H9 (cell line): ENCODE data around the gene C1QTNF9B. TPM values are rescaled to one million over a fixed set of nuclear protein-coding genes. Genes with fewer than 3 reads are reported as not detected.

Experiments used
- DNase-seq: peaks from one replicate; pipeline ENCODE4 v3.0.0-alpha.2; 2017
- H2AFZ ChIP-seq: one replicate; pipeline ENCODE4 v1.6.1; 2013; ENCODE audit warnings: mild to moderate bottlenecking, low read length, control low read depth, moderate library complexity
- H2AK5ac ChIP-seq: 2 replicates; pipeline ENCODE4 v1.6.1; 2013; ENCODE audit warnings: low read length, control low read depth, mixed read lengths; ENCODE audit not compliant: insufficient read length
- H2BK120ac ChIP-seq: one replicate; pipeline ENCODE4 v1.6.1; 2013; ENCODE audit warnings: low read depth, mild to moderate bottlenecking, low read length, control low read depth, inconsistent platforms; ENCODE audit not compliant: poor library complexity, severe bottlenecking
- H2BK12ac ChIP-seq: 2 replicates; pipeline ENCODE4 v1.6.1; 2013; ENCODE audit warnings: low read length, control low read depth, mixed read lengths, low read depth; ENCODE audit not compliant: insufficient read length
- H2BK15ac ChIP-seq: 2 replicates; pipeline ENCODE4 v1.6.1; 2013; ENCODE audit warnings: low read depth, low read length, control low read depth
- H2BK20ac ChIP-seq: one replicate; pipeline ENCODE4 v1.6.1; 2013; ENCODE audit warnings: low read depth, mild to moderate bottlenecking, low read length, control low read depth, inconsistent platforms; ENCODE audit not compliant: poor library complexity, severe bottlenecking
- H2BK5ac ChIP-seq: 2 replicates; pipeline ENCODE4 v1.6.1; 2013; ENCODE audit warnings: low read length, control low read depth, mixed read lengths; ENCODE audit not compliant: insufficient read length
- H3K14ac ChIP-seq: 2 replicates; pipeline ENCODE4 v1.6.1; 2013; ENCODE audit warnings: low read length, control low read depth; ENCODE audit not compliant: insufficient read depth
- H3K18ac ChIP-seq: 2 replicates; pipeline ENCODE4 v1.6.1; 2013; ENCODE audit warnings: low read depth, mild to moderate bottlenecking, mixed read lengths, low read length, control low read depth; ENCODE audit not compliant: insufficient read length
- H3K23ac ChIP-seq: 2 replicates; pipeline ENCODE4 v1.6.1; 2013; ENCODE audit warnings: low read length, control low read depth, mixed read lengths, low read depth; ENCODE audit not compliant: insufficient read length
- H3K23me2 ChIP-seq: 2 replicates; pipeline ENCODE4 v1.6.1; 2013; ENCODE audit warnings: low read depth, mild to moderate bottlenecking, mixed read lengths, low read length, control low read depth; ENCODE audit not compliant: insufficient read length, poor library complexity, severe bottlenecking
- H3K27ac ChIP-seq: 2 replicates; pipeline ENCODE4 v1.5.1; 2013; ENCODE audit warnings: low read length, control low read depth, mixed read lengths, low read depth; ENCODE audit not compliant: insufficient read length
- H3K27me3 ChIP-seq: 2 replicates; pipeline ENCODE4 v1.6.1; 2013; ENCODE audit warnings: low read length, control low read depth, inconsistent platforms; ENCODE audit not compliant: insufficient read depth
- H3K4ac ChIP-seq: 2 replicates; pipeline ENCODE4 v1.6.1; 2013; ENCODE audit warnings: low read depth, mild to moderate bottlenecking, control low read depth, inconsistent platforms, low read length, moderate library complexity
- H3K4me1 ChIP-seq: 2 replicates; pipeline ENCODE4 v1.6.1; 2013; ENCODE audit warnings: low read length, control low read depth, inconsistent platforms; ENCODE audit not compliant: insufficient read depth
- H3K4me2 ChIP-seq: 2 replicates; pipeline ENCODE4 v1.6.1; 2013; ENCODE audit warnings: low read length, control low read depth, mixed read lengths; ENCODE audit not compliant: insufficient read length, insufficient read depth
- H3K56ac ChIP-seq: 2 replicates; pipeline ENCODE4 v1.6.1; 2013; ENCODE audit warnings: low read depth, mild to moderate bottlenecking, mixed read lengths, low read length, control low read depth; ENCODE audit not compliant: insufficient read length
- H3K79me1 ChIP-seq: 2 replicates; pipeline ENCODE4 v1.6.1; 2013; ENCODE audit warnings: low read depth, mild to moderate bottlenecking, moderate library complexity, low read length, control low read depth, inconsistent platforms; ENCODE audit not compliant: insufficient read depth, poor library complexity, severe bottlenecking
- H3K79me2 ChIP-seq: 2 replicates; pipeline ENCODE4 v1.6.1; 2013; ENCODE audit warnings: low read length, control low read depth, inconsistent platforms; ENCODE audit not compliant: insufficient read depth
- H3K9ac ChIP-seq: 2 replicates; pipeline ENCODE4 v1.6.1; 2013; ENCODE audit warnings: low read length, control low read depth, mixed read lengths; ENCODE audit not compliant: insufficient read length; ENCODE audit errors: extremely low read depth
- H3K9me3 ChIP-seq: one replicate; pipeline ENCODE4 v1.6.1; 2013; ENCODE audit warnings: low read depth, low read length, inconsistent platforms; ENCODE audit not compliant: control insufficient read depth
- H3T11ph ChIP-seq: one replicate; pipeline ENCODE4 v1.6.1; 2013; ENCODE audit warnings: mild to moderate bottlenecking, low read length, control low read depth, inconsistent platforms
- H4K20me1 ChIP-seq: one replicate; pipeline ENCODE4 v1.6.1; 2013; ENCODE audit not compliant: control insufficient read depth, insufficient read length, insufficient read depth
- H4K5ac ChIP-seq: 2 replicates; pipeline ENCODE4 v1.6.1; 2013; ENCODE audit warnings: low read depth, mild to moderate bottlenecking, mixed read lengths, low read length, control low read depth; ENCODE audit not compliant: insufficient read length
- H4K8ac ChIP-seq: replicated peaks from 2 replicates; pipeline ENCODE4 v1.6.1; 2013; ENCODE audit warnings: low read length, control low read depth, mixed read lengths, low read depth; ENCODE audit not compliant: insufficient read length
- H4K91ac ChIP-seq: 2 replicates; pipeline ENCODE4 v1.6.1; 2013; ENCODE audit warnings: low read depth, mild to moderate bottlenecking, moderate library complexity, mixed read lengths, low read length, control low read depth; ENCODE audit not compliant: insufficient read length
- H3K27ac Mint-ChIP-seq, 3 experiments: 2 replicates in 2 of 3; 3 replicates in 1 of 3; pipeline ENCODE4 v1.8.0; 2020 to 2021; ENCODE audit warnings: mixed read lengths in 3 of 3, mild to moderate bottlenecking in 1 of 3, moderate library complexity in 1 of 3
- H3K27me3 Mint-ChIP-seq: 2 replicates; pipeline ENCODE4 v1.8.0; 2021; ENCODE audit warnings: low read depth, mild to moderate bottlenecking, moderate library complexity, mixed read lengths
- H3K36me3 Mint-ChIP-seq, 3 experiments: 2 replicates in 2 of 3; 3 replicates in 1 of 3; pipeline ENCODE4 v1.8.0; 2020 to 2021; ENCODE audit warnings: low read depth in 3 of 3, mixed read lengths in 3 of 3; ENCODE audit not compliant: insufficient read depth in 1 of 3
- H3K4me1 Mint-ChIP-seq, 2 experiments: 2 replicates each; pipeline ENCODE4 v1.8.0; 2020; ENCODE audit warnings: mixed read lengths in 2 of 2
- H3K4me3 Mint-ChIP-seq, 2 experiments: 2 replicates in 1 of 2; 3 replicates in 1 of 2; pipeline ENCODE4 v1.8.0; 2020 to 2021; ENCODE audit warnings: mild to moderate bottlenecking in 2 of 2, mixed read lengths in 2 of 2, moderate library complexity in 1 of 2
- H3K9me3 Mint-ChIP-seq, 2 experiments: 2 replicates in 1 of 2; 3 replicates in 1 of 2; pipeline ENCODE4 v1.8.0; 2020; ENCODE audit warnings: mild to moderate bottlenecking in 2 of 2, mixed read lengths in 2 of 2, moderate library complexity in 1 of 2
- total RNA-seq: library from RNA; stranded (reverse); gene quantifications from 2 replicates; pipeline ENCODE4 v1.2.1, GENCODE V29; 2021
- TF ChIP-seq, protein P1 (sequence below): fragments of 200-600 bp; sonication (generic); conservative IDR thresholded peaks from 3 replicates; pipeline ENCODE4 v1.8.0; 2021; ENCODE audit warnings: antibody characterized with exemption, mild to moderate bottlenecking

C1QTNF9B gene
- total RNA-seq, 1 experiment from 2014 or later: not detected

DNA sequence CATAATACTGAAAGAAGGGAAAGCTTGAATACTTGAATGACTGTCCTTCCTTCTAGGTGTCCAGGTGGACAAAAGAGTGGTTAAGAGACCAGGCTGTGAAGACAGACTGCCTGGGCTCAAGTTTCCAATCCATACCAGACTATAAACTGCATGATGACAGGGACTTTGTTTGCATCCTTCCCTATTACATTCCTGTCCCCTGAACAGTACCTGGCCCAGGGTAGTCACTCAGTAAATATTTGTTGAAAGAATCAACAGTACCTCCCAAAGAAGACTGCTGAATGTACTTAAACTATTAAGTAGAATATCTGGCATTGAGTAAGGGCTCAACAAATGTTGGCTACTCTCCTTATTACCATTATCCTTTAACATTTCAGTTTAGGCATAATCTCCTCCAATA is 37.8 kb downstream of the C1QTNF9B start:
- no peaks in the 10 kb centered on the region for H3K9me3 ChIP-seq
- Mint-ChIP-seq H3K36me3 (peaks cover 0 to 3% (median 0%) of the 10 kb centered on the region in 3 experiments; a peak in 2 of 7 replicates), H3K9me3 (no peaks in the 10 kb centered on the region), H3K27me3 (no peaks in the 10 kb centered on the region), H3K4me1 (peaks cover 8 to 9% of the 10 kb centered on the region in 2 experiments), H3K4me3 (no peak overlapping the region), H3K27ac (no peak overlapping the region)
- no peak overlapping the region for H4K8ac ChIP-seq
- no peak overlapping the region for H4K5ac ChIP-seq
- no peak overlapping the region for H3K18ac ChIP-seq
- no peak overlapping the region for H3K27ac ChIP-seq
- H2BK120ac ChIP-seq: no peak overlapping the region
- no peak overlapping the region for H2BK15ac ChIP-seq
- DNase-seq: no peak
- H3K56ac ChIP-seq: no peak overlapping the region
- H3K27me3 ChIP-seq: no peaks in the 10 kb centered on the region; the same call in 1 of the 2 replicates
- peaks cover 3% of the 10 kb centered on the region for H3K4me1 ChIP-seq
- H2BK20ac ChIP-seq: no peak overlapping the region
- H4K20me1 ChIP-seq: no peaks in the 10 kb centered on the region
- no peak overlapping the region for H3K9ac ChIP-seq
- H3K14ac ChIP-seq: no peak overlapping the region
- no peaks in the 10 kb centered on the region for H3K79me2 ChIP-seq
- H2AFZ ChIP-seq: no peak overlapping the region
- H2BK12ac ChIP-seq: no peak overlapping the region
- no peak overlapping the region for H3K4me2 ChIP-seq
- no peak overlapping the region for H2BK5ac ChIP-seq
- H3K23me2 ChIP-seq: no peaks in the 10 kb centered on the region
- H3T11ph ChIP-seq: no peak overlapping the region
- TF ChIP-seq, protein P1, sequence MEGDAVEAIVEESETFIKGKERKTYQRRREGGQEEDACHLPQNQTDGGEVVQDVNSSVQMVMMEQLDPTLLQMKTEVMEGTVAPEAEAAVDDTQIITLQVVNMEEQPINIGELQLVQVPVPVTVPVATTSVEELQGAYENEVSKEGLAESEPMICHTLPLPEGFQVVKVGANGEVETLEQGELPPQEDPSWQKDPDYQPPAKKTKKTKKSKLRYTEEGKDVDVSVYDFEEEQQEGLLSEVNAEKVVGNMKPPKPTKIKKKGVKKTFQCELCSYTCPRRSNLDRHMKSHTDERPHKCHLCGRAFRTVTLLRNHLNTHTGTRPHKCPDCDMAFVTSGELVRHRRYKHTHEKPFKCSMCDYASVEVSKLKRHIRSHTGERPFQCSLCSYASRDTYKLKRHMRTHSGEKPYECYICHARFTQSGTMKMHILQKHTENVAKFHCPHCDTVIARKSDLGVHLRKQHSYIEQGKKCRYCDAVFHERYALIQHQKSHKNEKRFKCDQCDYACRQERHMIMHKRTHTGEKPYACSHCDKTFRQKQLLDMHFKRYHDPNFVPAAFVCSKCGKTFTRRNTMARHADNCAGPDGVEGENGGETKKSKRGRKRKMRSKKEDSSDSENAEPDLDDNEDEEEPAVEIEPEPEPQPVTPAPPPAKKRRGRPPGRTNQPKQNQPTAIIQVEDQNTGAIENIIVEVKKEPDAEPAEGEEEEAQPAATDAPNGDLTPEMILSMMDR: no peak
- H3K4ac ChIP-seq: no peak overlapping the region
- H2AK5ac ChIP-seq: no peak overlapping the region
- no peaks in the 10 kb centered on the region for H3K79me1 ChIP-seq
- no peak overlapping the region for H3K23ac ChIP-seq
- H4K91ac ChIP-seq: no peak overlapping the region
